Stimulated activated CD4-positive, alpha-beta T cell treated with anti-CD3 and anti-CD28 coated beads, Interleukin-12 subunit alpha, Interleukin-12 subunit beta, amount 100 ng/mL, for 48 hours (primary cell): ENCODE data around the gene GNAT1.
"Not testable (repeated sequence)": the region's sequence is repeated elsewhere in the genome, so short reads cannot be mapped to it uniquely, and the experiment has no call there.

Source experiments
- DNase-seq, 3 donors: peaks; one replicate each; pipeline ENCODE4 v3.0.0-alpha.2; 2020; ENCODE audit warnings: low read depth in 2 of 3, low spot score in 1 of 3

Gene GNAT1

DNA sequence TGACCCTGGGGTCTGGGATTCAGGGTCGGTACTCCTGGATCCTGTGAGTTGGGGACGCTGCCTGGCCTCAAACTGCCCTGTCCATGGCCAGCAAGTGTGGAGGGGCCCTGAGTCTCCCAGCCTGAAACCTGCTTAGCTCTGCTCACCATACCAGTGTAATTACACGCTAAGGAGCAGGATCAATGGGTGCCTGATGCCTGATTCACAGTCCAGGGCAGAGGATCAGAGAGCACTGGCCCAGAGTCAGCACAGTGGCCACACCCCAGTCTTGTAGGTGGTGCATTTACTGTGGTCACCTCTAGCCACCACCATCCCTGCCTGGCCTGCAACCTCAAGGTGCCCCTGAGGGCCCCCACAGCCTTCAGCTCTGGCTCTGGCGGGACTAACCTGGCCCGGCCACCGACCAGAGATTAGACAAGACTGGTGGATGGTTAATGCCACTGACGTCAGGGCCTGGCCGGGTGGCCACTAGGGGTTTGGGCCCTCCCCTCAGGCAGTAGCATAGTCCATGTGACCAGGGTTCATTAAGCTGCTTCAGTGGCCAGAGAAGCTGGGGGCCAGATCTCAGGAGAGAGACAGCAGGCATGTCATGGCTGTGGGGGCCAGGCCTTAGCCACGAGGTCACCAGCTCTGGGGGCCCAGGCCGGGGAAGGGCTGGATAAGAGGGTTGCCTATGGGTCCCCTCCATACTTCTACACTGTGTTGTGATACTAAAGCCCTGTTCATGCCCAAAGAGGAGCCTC is 10.3 kb downstream of the GNAT1 start:
- DNase-seq, result no peak

DNA sequence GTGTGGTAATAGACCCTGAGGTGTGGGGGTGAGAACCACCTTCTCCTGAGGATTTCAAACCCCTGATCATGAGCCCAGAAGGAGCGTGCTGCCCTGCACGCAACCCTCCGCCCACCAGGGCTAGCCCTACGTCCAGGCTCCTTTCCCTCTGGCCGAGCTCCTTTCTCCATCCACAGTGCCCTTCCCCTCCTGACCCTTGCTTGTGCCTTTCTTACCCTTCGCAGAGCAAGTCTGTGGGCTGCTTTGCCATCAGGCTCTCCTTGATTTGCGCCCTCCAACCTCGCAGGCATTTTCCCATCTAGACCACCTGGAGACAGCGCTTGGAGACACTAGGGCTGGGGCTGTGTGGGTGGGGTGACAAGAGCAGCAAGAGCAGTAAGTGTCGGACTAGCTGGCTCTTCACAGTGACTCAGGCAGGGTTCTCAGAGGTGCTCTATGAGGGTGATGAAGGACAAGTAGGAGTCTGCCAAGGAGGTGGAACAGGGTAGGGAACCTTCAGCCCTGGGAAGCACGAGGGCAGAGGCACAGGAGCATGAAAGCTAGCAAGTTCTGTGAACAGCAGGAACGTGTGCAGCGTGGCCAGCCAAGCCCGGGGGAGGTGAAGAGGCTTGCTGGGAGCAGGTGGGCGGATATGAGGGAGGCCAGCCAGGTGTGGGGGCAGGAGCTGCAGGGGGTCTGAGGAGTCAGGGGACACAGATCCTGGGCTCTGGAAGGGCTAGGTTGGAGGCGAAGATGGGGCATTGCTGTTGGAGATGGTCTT is 11.1 kb downstream of the GNAT1 start:
- no peak for DNase-seq

DNA sequence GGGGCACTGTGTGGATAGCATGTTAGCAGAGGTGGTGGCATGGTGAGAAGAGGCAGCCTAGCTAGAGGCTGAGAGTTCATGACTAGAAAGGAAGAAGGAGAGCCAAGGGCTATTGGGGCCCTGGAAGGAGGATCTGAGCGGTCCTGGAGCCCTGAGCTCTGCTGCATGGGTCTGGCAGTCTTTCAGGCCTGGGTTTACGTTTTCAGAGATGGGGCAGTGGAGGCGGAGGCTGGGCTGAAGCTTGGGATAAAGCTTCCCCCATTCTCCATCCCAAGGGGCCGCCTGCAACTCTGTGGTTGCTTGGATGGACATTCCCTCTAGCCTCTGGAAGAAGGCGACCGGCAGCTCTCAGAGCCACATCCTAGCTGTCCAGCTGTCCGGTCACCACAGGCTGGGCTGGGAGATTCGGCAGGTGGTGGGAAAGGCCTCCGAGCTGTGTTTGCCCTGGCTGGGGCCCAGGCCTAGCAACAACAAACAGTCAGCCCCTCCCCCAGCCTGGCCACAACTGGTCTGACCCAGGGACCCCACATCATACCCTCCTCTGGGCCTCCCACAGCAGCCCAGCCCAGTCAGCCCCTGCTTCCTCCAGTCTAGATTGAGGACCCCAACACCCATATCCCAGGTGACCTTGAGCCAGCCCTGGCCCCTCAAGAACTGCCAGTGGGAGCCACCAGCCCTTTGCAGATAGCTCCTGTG is 11.9 kb downstream of the GNAT1 start:
- DNase-seq, result no peak

DNA sequence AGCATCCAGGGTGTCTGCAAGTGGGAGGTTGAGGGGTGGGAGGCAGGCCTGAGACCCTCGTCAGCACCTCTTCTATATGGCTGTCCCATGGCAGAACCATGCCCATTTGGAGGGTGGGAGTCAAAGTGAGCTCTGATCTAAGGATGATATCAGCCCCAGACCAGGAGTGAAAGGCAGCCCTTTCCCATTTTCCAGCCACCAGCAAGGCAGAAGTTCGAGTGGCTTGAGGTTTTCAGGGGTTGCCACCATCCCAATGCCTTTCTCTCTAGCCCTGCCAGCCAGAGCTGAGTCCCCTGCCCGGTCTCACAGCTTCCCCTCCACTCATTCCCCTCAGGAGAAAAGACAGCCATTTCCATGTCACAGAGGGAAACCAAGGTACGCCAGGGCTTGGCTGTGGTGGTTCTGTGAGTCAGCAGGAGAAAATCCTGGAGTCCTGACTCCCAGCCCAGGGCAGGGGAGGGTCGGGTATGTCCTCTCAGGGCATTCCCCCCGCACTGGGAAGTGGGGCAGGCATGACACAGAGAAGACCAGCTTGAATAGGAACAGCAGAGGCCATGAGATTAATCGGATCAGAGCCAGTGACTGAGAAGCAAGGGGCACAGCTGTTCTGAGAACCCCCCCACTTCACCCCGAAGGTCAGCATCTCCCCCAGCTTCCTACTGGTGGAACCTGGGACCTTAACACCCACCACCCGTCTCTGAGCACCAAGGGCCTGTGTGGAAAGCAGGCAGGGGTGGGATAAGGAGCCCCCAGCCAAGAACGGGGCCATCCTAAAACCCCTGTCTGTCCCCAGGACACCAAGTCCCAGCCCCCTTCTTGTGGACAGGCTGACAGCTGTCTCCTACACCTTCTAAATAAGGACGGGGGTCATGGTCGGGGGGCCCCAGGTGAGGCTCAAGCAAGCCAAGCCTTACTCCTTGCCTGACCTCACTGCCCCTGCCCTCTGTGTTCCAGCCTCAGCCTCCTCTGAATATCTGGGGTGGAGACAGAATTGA is 12.7 kb downstream of the GNAT1 start:
- no peak for DNase-seq

DNA sequence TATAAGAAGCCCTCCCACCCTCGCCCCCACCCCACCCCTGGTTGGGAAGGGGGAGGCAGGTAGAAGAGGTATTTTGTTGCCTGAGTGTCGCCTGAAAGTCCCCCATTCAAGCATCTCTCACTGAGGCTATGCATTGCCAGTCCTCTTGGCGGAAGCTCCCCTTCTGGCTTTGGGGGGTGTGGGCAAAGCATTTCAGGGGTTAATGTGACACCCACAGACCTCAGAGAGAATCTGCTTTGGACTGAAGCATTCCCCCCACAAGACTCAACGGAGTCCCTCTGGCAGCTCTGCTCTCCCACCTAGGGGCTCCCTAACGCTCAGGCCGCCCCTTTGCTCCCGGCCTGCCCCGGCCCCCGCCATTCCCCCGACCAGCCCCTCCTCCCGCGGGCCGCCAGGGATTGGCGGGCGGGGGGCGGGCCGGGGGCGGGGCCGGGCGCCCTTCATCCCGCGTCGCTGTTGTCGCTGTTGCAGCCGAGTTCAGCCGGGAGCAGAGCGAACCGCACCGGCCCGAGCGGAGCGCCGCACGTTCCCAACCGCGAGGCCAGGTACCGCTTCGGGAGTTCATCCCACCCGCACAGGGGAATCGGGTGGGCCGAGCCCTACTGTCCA is 13.5 kb downstream of the GNAT1 start, which contains the start of gene SLC38A3:
Gene SLC38A3 (plus strand): TSS at position 468 of the 609 bp plus-strand sequence. CDS start 8,929 bp downstream, outside the sequence.
- DNase-seq, result no peak

DNA sequence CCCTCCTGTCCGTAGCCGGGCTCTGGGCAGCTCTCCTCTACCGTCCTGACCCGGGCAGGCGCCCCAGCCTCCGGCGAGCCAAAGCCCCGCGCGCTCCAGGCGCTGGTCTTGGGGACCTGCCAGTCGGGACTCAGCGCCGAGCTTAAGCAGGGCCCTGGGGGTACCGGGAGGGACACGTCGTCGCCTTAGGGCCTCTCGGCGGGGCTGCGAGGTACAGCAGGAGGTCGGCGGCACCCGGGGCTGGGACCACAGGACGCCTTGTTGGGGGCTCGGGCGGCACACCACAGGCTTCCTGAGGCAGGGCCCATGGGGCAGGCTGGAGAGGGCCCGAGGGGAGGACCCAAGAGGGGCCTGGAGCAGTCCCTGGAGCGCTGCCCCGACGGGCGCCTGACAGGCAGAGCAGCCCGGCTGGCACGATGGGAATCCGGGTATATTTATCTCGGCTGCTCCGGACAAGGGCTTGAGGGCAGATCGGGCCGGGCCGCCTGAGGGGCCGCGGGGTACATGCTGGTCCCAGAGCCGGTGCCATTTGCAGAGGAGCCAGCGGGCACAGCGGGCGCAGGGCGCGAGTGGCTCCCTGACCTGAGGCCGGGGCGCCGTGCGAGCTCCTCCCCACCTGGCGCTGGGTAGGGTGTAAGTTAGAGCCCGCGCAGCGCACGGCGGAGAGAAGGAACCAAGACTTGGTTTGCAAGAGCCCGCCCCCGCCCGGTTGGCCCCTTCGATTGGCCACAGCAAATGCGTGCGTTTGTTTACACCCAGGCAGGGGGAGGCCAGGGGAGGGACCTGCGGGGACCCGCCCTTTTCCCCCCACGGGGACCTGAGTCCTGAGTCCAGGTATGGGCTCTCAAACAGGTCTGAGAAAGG is 14.2 kb downstream of the GNAT1 start:
- DNase-seq, result peak in 1 of 3 donors; percentile 21

DNA sequence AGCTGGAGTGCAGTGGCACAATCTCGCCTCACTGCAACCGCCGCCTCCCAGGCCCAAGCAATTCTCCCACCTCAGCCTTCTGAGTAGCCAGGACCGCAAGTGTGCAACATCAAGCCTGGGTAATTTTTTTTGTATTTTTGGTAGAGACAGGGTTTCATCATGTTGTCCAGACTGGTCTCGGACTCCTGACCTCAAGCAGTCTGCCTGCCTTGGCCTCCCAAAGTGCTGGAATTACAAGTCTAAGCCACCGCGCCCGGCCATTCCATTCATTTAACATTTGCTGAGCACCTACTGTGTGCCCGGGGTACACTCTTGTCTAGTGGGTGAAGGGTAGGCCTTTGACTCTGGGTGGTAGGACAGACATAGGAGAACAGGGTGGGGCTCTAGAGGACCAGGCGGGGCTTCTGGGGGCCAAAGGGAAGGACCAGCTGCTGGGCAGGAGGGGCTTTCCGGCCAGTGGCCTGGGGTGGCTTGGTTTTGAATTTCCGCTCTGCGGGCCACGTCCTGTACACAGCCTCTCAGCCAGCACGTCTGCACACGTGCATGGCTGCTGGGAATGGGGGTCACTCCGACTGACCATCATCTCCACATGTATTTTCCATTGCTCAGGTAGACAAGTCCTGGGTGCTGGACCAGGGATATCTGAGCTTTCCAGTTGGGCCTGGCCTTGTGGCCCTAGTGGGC is 16.1 kb downstream of the GNAT1 start:
- no peak for DNase-seq

DNA sequence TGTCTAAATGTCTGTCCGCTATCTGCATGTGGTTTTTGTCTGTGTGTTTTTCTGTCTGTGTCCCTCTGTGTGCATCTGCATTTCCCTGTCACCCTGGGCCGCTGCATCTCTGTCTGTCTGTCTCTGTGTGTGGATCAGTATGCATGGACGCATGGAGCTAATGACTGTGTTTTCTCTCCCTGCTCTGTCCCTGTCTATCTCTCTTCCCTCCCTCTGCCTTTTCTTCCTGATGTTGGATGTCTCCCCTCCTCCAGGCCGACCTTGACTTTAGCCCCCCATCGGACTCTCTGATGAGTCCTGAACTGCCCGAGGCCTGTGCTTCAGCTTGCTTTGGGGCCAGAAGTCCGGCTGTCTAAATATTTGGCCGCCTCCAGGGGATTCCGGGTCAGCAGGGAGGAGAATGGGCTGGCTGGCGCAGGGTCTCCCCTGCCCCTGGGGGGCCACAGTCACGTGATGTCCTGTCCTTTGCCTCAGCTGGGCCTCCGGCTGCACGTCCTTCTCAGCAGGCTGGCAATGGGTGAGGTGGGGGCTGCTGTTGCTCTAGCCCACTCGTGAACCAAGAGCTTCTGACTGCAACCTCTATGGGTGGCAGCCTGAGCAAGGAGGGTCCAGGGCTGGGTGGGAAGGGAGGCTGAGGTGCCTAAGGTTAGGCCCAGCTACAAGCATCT is 17.4 kb downstream of the GNAT1 start:
- DNase-seq, result no peak

DNA sequence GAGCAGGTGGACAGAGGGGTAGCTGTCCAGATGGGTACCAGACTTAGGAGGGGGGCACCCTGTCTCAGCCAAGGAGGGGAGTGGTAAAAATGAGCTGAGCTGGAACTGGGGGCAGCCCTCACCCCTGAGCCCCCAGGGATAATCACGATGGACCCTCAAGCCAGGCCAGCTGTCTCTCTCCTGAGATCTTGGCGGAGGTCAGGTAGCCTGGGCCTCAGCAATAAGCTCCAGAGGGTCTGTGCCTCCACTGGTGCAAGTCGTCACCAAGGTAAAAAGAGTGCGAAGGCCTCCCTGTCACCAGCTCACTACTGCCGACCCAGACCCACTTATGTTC is 18.7 kb downstream of the GNAT1 start:
- DNase-seq, result no peak

DNA sequence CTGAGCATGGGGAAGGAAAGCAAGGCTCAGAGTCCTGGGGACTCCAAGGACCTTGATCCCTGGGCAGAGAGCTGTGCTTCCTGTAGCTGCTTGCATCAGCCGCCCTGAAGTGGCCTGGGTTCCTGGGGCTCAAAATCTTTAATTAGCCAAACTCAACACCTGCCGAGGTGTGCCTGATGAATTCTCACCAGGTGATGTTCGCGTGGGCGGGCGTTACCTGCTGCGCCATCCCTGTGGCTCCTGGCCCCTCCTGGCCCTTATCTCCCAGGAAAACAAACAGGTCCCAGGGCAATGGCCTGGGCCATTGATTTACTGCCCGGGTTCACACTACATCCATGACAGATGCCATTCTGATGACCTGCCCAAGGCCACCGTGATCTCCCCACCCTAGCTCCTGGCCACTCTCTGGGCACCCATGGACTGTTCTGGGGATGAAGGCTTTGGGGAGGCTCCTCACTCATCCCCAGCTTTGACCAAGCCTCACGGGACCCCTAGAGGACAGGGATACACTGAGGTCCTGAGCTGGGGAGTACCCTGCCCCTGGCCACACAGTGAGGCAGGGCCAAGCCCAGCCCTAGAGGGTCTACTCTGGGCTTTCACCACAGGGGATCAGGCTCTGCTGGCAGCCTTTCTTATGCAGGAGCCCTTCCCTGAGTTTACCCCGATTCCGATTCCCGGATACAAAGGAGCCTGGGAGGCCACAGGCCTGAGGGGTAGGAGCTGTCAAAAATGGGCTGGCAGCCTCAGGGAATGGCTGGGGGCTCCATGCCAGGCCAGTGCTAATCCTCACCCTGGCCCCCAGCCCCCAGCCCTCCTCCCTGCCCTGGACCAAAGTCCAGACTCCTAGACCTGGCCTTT is 19.3 kb downstream of the GNAT1 start:
- DNase-seq, result no peak

DNA sequence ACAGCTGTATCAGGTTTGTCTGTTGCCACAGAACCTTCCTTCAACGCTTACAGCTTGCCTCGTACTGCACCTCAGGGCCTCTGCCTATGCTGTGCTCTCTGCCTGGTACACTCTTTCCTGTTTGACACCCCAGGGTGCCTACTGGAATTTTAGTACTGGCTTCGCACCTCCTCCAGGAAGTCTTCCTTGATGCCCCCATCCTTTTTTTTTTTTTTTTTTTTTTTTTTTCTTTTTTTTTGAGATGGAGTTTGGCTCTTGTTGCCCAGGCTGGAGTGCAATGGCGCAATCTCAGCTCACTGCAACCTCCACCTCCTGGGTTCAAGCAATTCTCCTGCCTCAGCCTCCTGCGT is 19.9 kb downstream of the GNAT1 start:
- not testable (repeated sequence) for DNase-seq

DNA sequence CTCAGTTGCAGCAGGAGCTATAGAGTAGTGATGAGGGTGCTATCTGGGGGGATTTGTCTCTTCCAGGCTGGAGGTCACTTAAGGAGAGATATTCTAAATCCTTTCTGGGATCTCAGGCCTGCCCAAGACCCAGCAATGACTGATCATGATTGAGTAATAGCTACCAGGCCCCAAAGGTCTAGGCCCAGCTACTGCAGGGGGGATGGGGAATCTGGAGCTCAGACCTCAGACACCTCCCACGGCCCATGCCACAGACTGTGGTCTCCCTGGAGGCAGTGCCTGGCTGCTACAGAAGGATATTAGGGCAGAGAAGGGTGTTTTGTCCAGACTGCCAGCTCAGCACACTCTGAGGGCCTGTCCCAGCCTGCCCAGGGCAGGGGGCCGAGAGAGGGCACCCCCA is 20.5 kb downstream of the GNAT1 start:
- peak in 2 of 3 donors; percentile 31 to 36 for DNase-seq

DNA sequence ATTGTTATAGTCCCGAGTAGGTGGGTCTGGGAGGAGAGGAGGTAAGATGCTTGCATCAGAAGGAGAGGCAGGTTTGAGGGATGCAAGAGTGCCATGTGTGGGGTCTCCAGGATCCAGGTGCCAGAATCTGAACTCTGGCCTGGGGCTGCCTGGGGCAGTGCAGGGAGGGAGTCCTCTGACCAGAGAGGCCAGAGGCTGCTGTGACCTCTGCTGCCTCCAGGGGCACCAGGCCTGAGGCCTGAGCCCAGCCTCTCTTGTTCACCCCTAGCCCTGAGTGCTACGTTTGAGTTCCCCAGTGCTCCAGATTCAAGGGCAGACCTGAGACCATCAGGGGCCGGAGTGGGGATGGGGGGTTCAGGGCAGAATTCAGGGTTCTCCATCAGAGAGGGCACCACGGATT is 21.1 kb downstream of the GNAT1 start:
- no peak for DNase-seq

DNA sequence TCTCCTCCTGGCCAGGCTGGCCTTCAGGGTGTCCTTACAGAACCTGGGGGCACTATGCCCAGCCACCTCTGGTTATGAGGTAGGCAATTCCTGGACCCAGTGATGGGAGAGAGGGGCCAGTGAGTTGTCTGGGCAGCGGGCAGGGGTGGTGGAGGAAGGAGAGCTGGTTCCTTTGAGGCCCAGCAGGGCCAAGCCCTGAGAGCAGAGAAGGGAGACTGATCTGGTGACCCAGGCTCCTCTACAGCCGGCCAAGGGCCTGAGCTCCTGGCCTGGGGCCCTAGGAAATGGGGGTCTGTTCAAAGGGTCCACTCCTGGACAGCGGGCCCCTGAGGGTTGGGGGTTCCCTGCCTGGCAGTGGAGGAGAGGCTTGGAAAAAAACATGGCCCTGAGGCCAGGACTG is 21.6 kb downstream of the GNAT1 start:
- no peak for DNase-seq

DNA sequence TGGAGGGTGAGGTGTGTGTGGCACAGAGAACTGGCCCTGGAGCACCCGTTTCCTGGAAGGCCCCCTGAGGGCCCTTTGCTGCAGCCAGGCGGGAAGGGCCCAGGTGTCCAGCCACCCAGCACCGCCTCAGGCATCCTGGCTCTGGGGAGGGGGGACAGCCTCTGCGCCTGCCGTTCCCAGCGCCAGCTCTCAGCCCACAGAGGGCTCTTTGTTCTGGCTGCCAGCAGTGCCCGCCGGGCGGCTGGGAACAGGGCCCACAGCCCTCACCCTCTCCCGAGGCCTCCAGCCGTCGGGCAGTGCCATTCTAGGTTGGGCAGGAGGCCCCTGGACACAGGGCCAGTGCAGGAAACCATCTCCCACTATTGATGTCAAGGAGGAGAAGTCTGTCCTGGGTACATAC is 22.0 kb downstream of the GNAT1 start:
- no peak for DNase-seq

DNA sequence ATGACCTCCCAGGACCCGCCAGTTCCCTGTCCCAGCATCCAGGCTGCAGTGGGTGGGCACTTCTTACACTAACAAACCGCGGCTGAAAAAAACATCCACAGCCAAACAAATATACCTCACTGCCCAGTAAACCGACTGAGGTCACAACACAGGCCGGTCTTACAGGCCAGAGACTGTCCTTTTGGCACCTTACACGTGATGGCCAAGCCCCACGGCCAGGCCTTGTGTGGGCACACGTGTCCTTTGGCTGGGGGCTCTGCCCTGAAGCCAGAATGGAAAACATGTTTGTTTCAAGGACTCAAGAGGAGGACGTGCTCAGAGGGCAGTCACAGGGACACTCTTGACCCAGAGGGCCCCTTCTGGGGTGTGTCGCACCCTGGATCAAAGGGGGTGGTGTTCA is 23.4 kb downstream of the GNAT1 start:
- DNase-seq, result no peak

DNA sequence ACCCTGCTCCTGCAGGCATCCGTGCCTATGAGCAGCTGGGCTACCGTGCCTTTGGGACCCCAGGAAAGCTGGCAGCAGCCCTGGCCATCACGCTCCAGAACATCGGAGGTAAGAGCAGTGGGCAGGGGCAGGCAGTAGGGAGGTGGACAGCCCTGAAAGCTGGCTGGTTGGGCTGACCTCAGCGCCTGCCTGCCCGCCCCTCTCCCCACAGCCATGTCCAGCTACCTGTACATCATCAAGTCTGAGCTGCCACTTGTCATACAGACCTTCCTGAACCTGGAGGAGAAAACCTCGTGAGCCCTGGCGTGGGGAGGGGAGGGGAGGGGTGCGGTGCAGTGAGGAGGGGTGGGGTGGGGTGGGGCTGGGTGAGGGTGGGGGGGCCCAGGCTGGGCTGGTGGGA is 24.1 kb downstream of the GNAT1 start:
- DNase-seq, result no peak

DNA sequence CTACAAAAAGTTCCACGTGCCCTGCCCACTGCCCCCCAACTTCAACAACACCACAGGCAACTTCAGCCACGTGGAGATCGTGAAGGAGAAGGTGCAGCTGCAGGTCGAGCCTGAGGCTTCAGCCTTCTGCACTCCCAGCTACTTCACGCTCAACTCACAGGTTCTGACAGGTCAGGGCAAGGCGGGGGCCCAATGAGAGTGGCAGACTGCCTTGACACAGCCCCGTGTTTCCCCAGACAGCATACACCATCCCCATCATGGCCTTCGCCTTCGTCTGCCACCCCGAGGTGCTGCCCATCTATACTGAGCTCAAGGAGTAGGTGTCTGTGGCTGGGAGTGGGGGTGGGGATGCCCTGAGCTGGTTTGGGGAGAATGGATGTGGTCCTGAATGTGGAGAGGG is 26.3 kb downstream of the GNAT1 start:
- DNase-seq, result no peak
